ENCODE results near the gene CD200R1L.

CD200R1L gene

DNA sequence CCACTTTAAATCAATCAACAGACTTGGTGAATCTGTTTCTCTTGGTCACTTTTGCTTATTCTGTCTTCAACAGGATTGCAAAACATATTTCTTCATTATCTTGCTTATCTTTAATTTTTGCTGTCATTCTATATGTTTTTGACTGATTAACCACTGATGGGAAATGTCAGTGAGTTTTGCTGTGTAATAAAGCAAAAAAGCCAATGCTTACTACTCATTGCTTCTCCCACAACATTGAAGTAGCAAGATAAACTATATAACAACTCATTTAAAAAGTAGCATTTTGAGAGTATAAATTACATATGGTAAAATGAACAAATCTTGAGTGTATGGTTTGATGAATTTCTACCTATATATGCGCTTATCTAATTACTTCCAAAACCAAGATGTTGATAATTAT lies 892 bp downstream of the CD200R1L start:
- H3K9me2 ChIP-seq (replicated peaks; ENCODE audit: low read depth, low read length) = no peaks in the 10 kb centered on the region
- H2AFZ ChIP-seq (ENCODE audit: low read length) = no peak overlapping the region
- TF ChIP-seq, protein P1, sequence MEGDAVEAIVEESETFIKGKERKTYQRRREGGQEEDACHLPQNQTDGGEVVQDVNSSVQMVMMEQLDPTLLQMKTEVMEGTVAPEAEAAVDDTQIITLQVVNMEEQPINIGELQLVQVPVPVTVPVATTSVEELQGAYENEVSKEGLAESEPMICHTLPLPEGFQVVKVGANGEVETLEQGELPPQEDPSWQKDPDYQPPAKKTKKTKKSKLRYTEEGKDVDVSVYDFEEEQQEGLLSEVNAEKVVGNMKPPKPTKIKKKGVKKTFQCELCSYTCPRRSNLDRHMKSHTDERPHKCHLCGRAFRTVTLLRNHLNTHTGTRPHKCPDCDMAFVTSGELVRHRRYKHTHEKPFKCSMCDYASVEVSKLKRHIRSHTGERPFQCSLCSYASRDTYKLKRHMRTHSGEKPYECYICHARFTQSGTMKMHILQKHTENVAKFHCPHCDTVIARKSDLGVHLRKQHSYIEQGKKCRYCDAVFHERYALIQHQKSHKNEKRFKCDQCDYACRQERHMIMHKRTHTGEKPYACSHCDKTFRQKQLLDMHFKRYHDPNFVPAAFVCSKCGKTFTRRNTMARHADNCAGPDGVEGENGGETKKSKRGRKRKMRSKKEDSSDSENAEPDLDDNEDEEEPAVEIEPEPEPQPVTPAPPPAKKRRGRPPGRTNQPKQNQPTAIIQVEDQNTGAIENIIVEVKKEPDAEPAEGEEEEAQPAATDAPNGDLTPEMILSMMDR (conservative IDR thresholded peaks at IDR 0.05; ENCODE audit: low read length) = no peak
- no peak for TF ChIP-seq EZH2phosphoT487 (IDR thresholded peaks at IDR 0.05; ENCODE audit: borderline replicate concordance)
- peaks cover 7% of the 10 kb centered on the region for H3K27me3 ChIP-seq (ENCODE audit: insufficient read depth, low read length, poor library complexity, severe bottlenecking)
- no peaks in the 10 kb centered on the region for H3F3A ChIP-seq (ENCODE audit: low read depth)
- H3K4me2 ChIP-seq (ENCODE audit: low read depth, low read length, poor library complexity, severe bottlenecking) = no peak overlapping the region
- no peaks in the 10 kb centered on the region for H4K20me1 ChIP-seq (ENCODE audit: insufficient read depth, low read length, poor library complexity, severe bottlenecking)
- peaks cover 8% of the 10 kb centered on the region; the same call in 1 of the 2 replicates for H3K9me3 ChIP-seq (ENCODE audit: insufficient read depth, low read depth, low read length)
- H3K9ac ChIP-seq (ENCODE audit: low read depth, low read length, poor library complexity, severe bottlenecking) = no peak overlapping the region
- peaks cover 18% of the 10 kb centered on the region for H3K4me1 ChIP-seq (ENCODE audit: insufficient read depth, low read length, poor library complexity, severe bottlenecking)
- no peak overlapping the region for H3K4me3 ChIP-seq (ENCODE audit: low read length, poor library complexity, severe bottlenecking)
- H3K79me2 ChIP-seq (ENCODE audit: insufficient read depth, low read length) = no peaks in the 10 kb centered on the region
- H3K36me3 ChIP-seq (ENCODE audit: insufficient read depth, low read length) = no peaks in the 10 kb centered on the region

DNA sequence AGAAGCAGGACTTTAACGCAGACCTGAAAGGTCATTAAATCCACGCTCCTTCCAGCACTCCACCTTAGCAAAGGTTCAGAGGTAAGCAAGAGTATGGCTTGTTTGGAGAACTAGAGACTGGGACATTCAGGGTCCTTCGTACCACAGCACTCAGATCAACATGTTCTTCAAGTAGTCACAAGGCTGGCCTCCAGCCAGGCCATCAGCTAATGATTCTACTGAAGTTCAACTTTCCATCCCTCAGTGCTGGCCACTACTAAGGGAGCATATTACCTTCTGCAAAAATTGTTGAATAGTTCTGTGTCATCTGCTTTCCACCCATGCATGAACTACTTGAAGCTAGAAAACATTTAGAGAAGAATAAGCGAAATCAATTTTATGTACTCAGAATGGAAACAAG lies 17.6 kb downstream of the CD200R1L start:
- Histone ChIP-seq H4K20me1 (ENCODE audit: insufficient read depth, low read length, poor library complexity, severe bottlenecking) (no peaks in the 10 kb centered on the region), H3K79me2 (ENCODE audit: insufficient read depth, low read length) (no peaks in the 10 kb centered on the region), H3K9me3 (ENCODE audit: insufficient read depth, low read depth, low read length) (no peaks in the 10 kb centered on the region), H3K9me2 (replicated peaks; ENCODE audit: low read depth, low read length) (no peaks in the 10 kb centered on the region), H3K4me2 (ENCODE audit: low read depth, low read length, poor library complexity, severe bottlenecking) (no peak overlapping the region), H3K4me1 (ENCODE audit: insufficient read depth, low read length, poor library complexity, severe bottlenecking) (no peaks in the 10 kb centered on the region), H3K27me3 (ENCODE audit: insufficient read depth, low read length, poor library complexity, severe bottlenecking) (no peaks in the 10 kb centered on the region), H2AFZ (ENCODE audit: low read length) (no peak overlapping the region), H3K36me3 (ENCODE audit: insufficient read depth, low read length) (no peaks in the 10 kb centered on the region), H3K4me3 (ENCODE audit: low read length, poor library complexity, severe bottlenecking) (no peak overlapping the region), H3K9ac (ENCODE audit: low read depth, low read length, poor library complexity, severe bottlenecking) (no peak overlapping the region), H3F3A (ENCODE audit: low read depth) (no peaks in the 10 kb centered on the region)
- TF ChIP-seq, protein P1 (conservative IDR thresholded peaks at IDR 0.05; ENCODE audit: low read length) = no peak
- TF ChIP-seq EZH2phosphoT487 (IDR thresholded peaks at IDR 0.05; ENCODE audit: borderline replicate concordance) = no peak

DNA sequence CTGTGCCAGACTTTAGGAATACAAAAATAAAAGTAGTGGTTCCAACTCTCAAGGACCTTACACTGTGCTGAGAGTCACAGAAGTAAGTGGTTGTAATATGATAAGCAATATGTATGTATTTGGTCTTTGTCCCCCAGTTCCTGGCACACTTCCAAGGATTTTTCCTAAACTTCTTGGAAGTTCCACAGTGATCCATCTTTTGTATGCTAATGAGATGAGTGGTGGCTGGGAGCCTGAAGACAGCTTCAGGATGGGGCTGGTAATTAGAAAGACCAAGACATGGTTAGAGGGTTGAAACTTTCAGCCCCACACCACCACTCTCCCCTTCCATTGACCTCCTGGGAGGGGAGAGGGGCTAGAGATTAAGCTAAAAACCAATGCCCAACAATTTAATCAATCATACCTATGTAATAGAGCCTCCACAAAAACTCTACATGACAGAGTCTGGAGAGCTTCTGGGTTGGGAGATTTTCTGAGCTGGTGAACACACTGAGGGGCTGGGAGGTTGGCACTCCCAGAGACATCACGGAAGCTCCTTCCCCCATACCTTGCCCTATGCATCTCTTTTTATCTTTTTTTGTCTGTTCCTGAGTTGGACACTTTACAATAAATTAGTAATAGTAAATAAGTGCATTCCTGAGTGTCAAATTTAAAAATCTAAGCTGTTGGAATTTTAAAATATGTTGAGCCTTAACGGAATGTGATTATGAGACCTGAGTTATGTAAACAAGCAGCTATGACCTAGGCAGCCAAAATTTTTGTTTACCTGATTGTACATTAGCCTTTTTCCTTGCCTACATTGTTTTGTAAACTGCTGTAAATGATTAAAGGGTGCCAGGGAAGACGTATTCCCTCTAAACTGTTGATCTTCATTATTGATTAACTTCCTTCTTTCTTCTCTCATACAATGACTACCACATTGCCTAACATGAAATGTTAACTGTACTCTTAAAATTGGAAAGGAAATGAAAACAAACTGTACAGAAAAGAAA lies 24.3 kb downstream of the CD200R1L start:
- H3K4me3 ChIP-seq (ENCODE audit: low read length, poor library complexity, severe bottlenecking) = no peak overlapping the region
- no peaks in the 10 kb centered on the region for H3K27me3 ChIP-seq (ENCODE audit: insufficient read depth, low read length, poor library complexity, severe bottlenecking)
- no peaks in the 10 kb centered on the region for H3K9me2 ChIP-seq (replicated peaks; ENCODE audit: low read depth, low read length)
- no peak for TF ChIP-seq EZH2phosphoT487 (IDR thresholded peaks at IDR 0.05; ENCODE audit: borderline replicate concordance)
- TF ChIP-seq, protein P1 (conservative IDR thresholded peaks at IDR 0.05; ENCODE audit: low read length) = no peak
- no peaks in the 10 kb centered on the region for H3K79me2 ChIP-seq (ENCODE audit: insufficient read depth, low read length)
- no peak overlapping the region for H3K9ac ChIP-seq (ENCODE audit: low read depth, low read length, poor library complexity, severe bottlenecking)
- H3K9me3 ChIP-seq (ENCODE audit: insufficient read depth, low read depth, low read length) = no peaks in the 10 kb centered on the region
- H3K4me2 ChIP-seq (ENCODE audit: low read depth, low read length, poor library complexity, severe bottlenecking) = no peak overlapping the region
- H3K4me1 ChIP-seq (ENCODE audit: insufficient read depth, low read length, poor library complexity, severe bottlenecking) = no peaks in the 10 kb centered on the region
- H4K20me1 ChIP-seq (ENCODE audit: insufficient read depth, low read length, poor library complexity, severe bottlenecking) = no peaks in the 10 kb centered on the region
- H3F3A ChIP-seq (ENCODE audit: low read depth) = no peaks in the 10 kb centered on the region
- no peak overlapping the region for H2AFZ ChIP-seq (ENCODE audit: low read length)
- H3K36me3 ChIP-seq (ENCODE audit: insufficient read depth, low read length) = no peaks in the 10 kb centered on the region

All from Loucy (cell line).